GM12872 (cell line): Measurements from ENCODE around the gene FERMT1.

ENCODE experiments used
- TF ChIP-seq, protein P1 (sequence below): IDR thresholded peaks from 3 replicates; pipeline ENCODE4 v1.5.1; 2011; ENCODE audit warnings: low read depth, mild to moderate bottlenecking, low read length, moderate library complexity; ENCODE audit not compliant: insufficient read depth

FERMT1 gene

DNA sequence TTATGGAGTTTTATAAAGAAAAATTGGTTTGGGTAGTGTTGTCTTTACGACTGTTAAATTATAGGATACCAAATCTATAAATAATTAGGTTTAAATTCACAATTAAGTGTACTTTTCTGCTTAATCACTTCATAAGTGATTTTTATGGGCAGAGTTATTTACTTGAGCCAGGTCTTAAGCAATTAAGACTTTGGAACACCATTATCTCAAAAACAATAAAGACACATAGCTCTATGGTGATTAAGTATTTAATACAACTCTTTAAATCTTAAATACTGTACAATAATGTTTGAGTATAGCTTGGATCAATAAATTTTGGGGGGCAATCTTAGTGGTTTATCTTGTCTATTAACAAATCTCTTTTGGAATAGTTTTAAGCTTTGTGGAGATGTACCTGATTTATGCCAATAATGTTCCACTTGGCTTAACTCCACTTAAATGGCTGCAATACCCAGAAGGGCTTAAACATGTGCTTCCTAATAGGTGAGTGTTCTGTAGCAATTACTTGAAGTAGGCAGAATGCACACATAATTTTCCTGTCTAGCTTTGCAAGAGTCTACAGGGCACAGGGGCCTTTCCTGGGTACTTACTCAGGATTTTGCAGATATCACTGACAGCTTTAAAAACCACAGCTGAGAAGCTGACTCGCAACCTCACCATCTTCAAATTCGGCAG lies 7.5 kb downstream of the FERMT1 start:
- TF ChIP-seq, protein P1, sequence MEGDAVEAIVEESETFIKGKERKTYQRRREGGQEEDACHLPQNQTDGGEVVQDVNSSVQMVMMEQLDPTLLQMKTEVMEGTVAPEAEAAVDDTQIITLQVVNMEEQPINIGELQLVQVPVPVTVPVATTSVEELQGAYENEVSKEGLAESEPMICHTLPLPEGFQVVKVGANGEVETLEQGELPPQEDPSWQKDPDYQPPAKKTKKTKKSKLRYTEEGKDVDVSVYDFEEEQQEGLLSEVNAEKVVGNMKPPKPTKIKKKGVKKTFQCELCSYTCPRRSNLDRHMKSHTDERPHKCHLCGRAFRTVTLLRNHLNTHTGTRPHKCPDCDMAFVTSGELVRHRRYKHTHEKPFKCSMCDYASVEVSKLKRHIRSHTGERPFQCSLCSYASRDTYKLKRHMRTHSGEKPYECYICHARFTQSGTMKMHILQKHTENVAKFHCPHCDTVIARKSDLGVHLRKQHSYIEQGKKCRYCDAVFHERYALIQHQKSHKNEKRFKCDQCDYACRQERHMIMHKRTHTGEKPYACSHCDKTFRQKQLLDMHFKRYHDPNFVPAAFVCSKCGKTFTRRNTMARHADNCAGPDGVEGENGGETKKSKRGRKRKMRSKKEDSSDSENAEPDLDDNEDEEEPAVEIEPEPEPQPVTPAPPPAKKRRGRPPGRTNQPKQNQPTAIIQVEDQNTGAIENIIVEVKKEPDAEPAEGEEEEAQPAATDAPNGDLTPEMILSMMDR = no peak

DNA sequence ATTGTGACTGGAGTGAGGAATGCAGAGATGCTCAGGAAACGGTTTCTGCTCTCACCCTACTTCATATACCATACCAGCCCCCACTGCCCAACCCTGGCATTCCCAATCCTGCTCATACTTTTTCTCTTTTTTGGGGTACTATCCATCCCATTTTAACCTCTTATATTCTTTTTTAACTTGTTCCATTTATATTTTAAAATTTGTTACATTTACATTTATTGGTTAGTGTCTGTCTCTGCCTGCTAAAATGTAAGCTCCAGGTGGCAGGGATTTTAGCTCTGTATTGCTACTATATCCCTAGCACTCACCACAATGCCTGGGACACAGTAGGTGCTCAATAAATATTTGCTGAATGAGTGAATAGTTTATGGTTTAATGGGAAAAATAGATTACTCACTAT lies 8.1 kb downstream of the FERMT1 start:
- TF ChIP-seq, protein P1 = no peak

DNA sequence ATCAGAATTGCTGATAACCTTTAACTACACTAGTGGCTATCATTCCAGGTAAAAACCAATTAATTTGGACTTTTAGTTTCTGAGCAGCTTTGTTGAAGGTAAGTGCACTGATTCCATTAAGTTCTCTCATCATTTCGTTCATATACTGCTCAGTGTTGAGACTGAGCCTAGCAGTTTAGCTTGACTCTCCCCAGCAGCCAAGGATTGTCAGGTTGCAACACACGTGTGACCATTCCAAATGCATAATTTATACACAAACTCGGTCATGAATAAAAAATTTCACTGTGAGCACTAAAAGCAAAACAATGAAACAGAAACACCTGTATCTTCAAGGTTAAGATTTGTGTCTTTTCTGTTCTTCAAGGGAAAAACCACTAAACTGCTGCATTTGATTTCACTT lies 8.9 kb downstream of the FERMT1 start:
- TF ChIP-seq, protein P1 = no peak

DNA sequence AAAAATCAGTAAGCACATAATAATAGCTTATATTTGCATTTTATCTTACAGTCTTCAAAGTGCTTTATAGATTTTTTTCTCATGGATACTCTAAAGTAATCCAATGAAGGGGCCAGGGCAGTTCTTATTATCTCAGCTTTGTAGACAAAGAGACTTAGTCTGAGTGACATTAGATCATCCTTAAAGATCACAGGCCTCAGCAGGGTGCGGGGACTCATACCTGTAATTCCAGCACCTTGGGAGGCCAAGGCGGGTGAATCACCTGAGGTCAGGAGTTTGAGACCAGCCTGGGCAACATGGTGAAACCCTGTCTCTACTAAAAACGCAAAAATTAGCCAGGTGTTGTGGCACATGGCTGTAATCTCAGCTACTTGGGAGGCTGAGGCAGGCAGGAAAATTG lies 14.5 kb downstream of the FERMT1 start:
- TF ChIP-seq, protein P1 = no peak

DNA sequence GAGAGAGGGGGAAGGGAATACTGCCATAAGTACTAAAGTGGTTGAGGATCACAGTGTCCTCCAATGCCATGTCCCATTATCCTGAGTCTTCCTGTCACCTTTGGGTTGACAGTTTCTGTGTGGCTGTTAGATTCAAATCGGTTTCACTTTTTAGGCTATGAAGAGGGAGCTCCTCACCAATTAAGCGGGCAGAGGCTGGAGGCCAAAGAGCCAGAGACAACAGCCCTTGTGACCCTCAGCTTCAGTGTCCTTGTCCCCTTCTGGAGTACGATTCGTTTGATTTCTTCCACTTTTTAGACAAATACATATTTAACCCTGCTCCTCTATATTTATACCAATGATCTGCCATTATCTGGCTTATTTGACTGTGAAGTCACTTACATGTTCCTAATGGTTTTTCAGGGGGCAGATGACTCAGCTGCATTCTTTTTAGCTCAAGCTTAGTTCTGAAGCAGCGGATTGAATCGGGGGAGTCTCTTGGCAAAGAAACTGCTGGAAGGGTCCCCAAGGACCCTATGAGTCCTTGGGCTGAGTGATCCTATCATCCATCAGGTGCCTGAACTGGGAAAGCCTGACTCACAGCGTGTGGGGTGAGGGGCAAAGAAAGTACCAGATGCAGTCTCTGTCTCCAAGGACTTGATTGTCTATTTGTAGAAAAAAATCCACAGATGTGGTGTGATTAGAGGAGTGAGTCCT lies 18.2 kb downstream of the FERMT1 start:
- TF ChIP-seq, protein P1 = no peak

DNA sequence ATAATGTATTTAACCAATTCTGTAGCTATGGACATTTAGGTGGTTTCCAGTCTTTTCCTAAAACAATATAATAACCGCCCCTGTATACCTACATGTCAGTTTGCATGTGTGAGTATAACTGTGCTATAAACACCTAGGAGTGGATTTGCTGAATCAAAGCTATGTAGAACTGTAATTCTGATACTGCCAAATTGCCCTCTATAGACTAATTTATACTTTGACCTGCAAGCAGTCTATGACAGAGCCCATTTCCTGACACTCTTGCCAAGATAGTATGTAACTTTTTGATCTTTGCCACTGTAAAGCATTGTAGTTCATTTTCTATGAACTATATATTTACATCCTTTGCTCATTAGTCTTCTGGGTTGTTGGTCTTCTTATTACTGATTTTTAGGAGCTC lies 19.5 kb downstream of the FERMT1 start:
- TF ChIP-seq, protein P1 = no peak

DNA sequence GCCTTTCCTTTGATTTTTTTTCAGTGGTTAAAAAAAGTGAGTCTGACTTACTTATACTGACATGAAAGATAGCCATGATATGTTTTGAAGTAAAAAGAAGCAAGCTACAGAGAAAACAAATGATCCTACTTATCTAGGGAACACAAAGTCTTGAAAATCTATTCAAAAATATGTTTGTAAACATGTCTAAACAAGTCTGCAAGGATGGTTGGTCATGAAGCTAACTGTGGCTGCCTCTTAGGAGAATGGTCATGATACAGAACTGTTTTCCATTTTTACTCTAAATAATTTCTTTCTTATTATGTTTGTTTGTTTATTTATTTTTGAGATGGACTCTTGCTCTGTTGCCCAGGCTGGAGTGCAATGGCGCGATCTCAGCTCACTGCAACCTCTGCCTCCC lies 21.5 kb downstream of the FERMT1 start:
- TF ChIP-seq, protein P1 = no peak
